SIG-M5 treated with dmso at 0.1 percent for 504 hours (cell line): ENCODE results near the gene MIPOL1.
"Not testable (repeated sequence)": the region's sequence is repeated elsewhere in the genome, so short reads cannot be mapped to it uniquely, and the experiment has no call there.

Source experiments
- DNase-seq: peaks from one replicate; lab custom pipeline; 2025; ENCODE audit not compliant: unreplicated experiment; lab: John Stamatoyannopoulos, UW

MIPOL1 gene

DNA sequence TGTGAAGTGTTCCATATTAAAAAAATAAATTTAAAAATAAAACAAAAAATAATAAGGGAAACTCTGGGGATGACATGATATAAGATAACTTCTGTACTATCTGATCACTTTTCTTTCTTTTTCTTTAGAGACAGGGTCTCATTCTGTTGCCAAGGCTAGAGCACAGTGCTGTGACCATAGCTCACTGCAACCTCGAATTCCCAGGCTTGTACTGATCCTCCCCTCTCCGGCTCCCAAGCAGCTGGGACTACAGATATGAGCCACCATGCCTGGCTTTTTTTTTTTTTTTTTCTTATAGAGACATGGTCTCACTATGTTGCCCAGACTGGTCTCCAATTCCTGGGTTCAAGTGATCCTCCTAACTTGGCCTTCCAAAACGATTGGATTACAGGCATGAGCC, 10.4 kb upstream of the MIPOL1 start:
- no peak for DNase-seq

GRCh38 chr14:37187840-37188577, 9.7 kb upstream of the MIPOL1 start:
- DNase-seq: not testable (repeated sequence)

DNA sequence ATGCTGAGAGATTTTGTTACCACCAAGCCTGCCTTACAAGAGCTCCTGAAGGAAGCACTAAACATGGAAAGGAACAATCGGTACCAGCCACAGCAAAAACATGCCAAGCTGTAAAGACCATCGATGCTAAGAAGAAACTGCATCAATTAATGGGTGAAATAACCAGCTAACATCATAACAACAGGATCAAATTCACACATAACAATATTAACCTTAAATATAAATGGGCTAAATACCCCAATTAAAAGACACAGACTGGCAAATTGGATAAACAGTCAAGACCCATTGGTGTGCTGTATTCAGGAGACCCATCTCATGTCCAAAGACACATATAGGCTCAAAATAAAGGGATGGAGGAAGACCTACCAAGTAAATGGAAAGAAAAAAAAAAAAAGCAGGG, 8.0 kb upstream of the MIPOL1 start:
- not testable (repeated sequence) for DNase-seq

GRCh38 chr14:37194698-37195097, 3.0 kb upstream of the MIPOL1 start:
- DNase-seq: no peak

DNA sequence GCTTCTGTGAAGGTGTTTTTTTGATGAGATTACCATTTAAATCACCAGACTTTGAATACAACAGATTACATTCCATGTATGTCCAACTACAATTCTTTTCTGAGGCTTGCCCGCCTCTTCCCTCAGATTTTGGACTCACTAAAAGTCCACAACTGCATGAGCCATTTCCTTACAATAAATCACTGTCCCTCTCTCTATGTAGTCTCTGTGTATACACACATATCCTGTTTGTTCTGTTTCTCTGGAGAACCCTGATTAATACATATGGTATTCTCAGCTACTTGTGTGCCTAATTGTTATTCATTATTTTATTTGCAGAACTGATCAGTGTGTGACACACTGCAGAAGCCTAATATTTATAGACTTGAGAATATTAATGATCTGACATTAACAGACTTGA, 2.4 kb upstream of the MIPOL1 start:
- DNase-seq: no peak

DNA sequence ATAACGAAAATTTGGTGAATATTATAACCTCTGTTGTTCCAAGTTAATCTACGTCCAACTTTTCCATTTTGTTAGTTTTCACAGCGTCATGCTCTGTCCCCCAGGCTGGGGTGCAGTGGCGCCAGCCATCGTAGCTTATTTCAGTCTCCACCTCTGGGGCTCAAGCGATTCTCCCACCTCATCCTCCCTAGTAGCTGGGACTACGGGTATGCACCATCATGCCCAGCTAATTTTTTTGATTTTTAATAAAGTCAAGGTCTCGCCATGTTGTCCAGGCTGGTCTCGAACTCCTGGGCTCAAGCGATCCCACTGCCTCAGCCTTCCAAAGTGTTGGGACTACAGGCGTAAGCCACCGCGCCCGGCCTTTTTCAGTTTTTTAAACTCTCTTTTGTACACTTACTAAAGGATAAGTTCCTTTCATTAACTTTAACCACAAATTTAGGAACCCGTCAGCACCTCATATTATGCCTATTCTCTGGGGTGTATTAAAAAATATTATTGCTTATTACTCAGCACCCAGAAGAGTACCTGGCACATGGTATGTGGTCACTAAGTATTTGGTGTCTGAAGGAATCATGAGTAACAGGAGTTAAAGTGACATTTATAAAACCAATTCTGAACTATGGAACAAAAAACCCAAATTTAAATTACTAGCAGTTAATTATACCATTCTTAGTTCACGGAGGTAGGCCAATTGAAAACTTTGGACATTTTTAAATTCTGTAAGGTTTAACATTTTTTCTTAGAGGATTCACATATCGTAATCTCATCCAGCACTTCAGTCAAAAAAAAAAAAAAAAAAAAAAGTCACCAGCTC, 925 bp upstream of the MIPOL1 start:
- DNase-seq: no peak

- DNase-seq: no peak
These were observed 499 bp downstream of the MIPOL1 start for GRCh38 chr14:37198273-37198598.

DNA sequence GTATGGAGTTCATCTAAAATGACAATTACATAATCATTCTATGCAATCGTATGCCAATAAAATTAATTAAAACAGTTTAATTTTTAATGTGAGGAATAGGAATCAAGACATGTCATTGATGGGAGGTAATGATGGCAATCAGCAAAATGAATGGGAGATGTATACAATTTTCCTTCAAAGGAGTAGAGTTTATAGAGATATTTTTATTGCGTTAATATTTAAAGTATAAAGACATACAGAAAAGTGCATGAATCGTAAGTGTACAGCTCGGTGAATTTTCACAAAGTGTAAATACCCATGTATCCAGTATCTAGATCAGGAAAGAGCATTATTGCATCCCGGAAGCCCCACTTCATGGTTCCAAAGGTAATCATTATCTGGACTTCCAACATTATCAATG, 1.2 kb downstream of the MIPOL1 start:
- DNase-seq: no peak

- no peak for DNase-seq
These were observed 4.0 kb downstream of the MIPOL1 start for GRCh38 chr14:37201724-37202123.

GRCh38 chr14:37202265-37202664, 4.5 kb downstream of the MIPOL1 start:
- DNase-seq: no peak

GRCh38 chr14:37202812-37203211, 5.1 kb downstream of the MIPOL1 start:
- no peak for DNase-seq

- DNase-seq: no peak
These were observed 5.7 kb downstream of the MIPOL1 start for GRCh38 chr14:37203423-37203822.

DNA sequence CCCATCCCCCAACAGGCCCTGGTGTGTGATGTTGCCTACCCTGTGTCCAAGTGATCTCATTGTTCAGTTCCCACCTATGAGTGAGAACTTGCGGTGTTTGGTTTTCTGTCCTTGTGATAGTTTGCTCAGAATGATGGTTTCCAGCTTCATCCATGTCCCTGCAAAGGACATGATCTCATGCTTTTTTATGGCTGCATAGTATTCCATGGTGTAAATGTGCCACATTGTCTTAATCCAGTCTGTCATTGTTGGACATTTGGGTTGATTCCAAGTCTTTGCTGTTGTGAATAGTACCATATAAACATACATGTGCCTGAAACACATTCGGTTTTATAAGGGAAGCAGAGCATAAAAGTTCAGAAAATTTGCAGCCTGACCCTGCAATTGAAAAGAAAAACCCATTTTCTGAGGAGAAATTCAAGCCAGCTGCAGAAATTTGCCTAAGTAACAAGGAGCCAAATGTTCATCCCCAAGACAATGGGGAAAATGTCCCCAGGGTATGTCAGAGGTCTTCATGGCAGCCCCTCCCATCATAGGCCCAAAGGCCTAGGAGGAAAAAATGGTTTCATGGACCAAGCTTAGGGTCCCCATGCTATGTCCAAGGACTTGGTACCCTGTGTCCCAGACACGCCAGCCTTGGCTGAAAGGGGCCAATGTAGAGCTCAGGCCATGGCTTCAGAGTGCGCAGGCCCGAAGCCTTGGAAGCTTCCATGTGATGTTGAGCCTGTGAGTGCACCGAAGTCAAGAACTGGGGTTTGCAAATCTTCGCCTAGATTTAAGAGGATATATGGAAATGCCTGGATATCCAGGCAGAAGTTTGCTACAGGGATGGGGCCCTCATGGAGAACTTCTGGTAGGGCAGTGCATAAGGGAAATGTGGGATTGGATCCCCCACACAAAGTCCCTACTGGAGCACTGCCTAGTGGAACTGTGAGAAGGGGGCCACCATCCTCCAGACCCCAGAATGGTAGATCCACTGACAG, 8.2 kb downstream of the MIPOL1 start:
- not testable (repeated sequence) for DNase-seq

DNA sequence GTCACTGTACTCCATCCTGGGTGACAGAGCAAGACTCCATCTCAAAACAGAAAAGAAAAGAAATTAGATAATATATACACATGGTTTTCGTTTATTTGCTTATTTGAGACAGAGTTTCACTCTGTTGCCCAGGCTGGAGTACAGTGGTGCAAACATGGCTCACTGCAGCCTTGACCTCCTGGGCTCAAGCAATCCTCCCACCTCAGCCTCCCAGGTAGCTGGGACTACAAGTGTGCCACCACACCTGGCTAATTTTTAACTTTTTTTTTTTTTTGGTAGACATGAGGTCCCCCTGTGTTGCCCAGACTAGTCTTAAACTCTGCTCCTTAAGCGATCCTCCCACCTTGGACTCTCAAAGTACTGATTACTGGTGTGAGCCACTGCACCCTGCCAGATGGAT, 11.9 kb downstream of the MIPOL1 start:
- not testable (repeated sequence) for DNase-seq

DNA sequence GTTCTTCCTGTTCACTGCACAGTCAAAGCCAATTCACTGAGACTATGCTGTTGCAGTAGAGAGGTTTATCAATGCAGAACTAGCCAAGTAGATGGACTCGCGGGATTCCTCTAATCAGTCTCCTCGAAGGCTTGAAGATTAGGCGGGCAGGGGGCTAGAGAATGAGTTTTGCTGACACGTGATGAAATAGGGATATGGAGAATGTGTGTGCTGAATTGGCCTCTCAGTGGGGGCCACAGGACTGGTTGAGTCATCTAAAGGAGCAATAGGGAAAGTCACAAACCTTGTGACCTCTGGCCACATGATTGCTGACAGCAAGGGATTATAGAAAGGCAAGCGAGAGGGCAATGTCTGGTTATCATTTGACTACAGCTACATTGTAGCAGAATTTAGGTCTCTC, 12.7 kb downstream of the MIPOL1 start:
- no peak for DNase-seq

GRCh38 chr14:37213016-37213415, 15.3 kb downstream of the MIPOL1 start:
- no peak for DNase-seq

DNA sequence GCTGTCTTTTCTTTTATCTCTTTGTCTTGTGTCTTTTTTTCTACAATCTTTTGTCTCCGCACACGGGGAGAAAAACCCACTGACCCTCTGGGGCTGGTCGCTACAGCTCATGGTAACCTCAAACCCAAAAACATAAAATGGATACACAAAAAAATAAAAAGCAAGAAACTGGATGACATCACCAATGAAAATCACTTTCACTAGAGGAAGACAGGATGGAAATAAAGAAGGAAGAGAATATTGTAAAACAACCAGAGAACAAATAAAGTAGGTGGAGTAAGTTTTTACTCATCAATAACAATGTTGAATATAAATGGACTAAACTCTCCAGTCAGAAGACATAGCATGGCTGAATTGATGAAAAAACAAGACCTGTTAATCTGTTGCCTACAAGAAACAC, 17.6 kb downstream of the MIPOL1 start:
- DNase-seq: no peak

- no peak for DNase-seq
These were observed 23.3 kb downstream of the MIPOL1 start for GRCh38 chr14:37221073-37221472.

DNA sequence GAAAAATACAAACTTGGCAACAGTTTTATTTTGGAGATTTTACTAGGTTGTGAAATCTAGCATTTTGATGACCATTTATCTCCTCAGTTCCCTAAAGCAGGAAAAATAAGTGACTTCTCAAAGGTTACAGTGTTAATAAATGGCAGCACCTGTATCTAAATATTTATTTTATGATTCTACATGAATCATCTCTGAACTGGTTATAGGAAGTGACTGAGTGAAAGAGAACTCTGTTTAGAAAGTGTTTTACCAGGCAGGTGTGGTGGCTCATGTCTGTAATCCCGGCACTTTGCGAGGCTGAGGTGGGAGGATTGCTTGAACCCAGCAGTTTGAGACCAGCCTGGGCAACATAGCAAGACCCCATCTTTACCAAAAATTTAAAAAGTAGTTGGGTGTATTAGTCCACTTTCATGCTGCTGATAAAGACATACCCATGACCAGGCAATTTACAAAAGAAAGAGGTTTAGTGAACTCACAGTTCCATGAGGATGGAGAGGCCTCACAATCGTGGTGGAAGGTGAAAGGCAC, 26.3 kb downstream of the MIPOL1 start:
- no peak for DNase-seq

DNA sequence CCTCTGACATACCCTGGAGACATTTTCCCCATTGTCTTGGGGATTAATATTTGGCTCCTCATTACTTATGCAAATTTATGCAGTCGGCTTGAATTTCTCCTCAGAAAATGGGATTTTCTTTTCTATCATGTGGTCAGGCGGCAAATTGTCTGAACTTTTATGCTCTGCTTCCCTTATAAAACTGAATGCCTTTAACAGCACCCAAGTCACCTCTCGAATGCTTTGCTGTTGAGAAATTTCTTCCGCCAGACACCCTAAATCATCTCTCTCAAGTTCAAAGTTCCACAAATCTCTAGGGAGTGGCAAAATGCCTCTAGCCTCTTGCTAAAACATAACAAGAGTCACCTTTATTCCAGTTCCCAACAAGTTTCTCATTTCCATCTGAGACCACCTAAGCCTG, 27.9 kb downstream of the MIPOL1 start:
- not testable (repeated sequence) for DNase-seq

- DNase-seq: peak; percentile 72
These were observed 32.9 kb downstream of the MIPOL1 start for GRCh38 chr14:37230551-37231194.
